ENCODE measurements around the gene SLC9A5. TPM values are rescaled to one million over a fixed set of nuclear protein-coding genes. Genes with fewer than 3 reads are reported as not detected.

SLC9A5 gene
- polyA plus RNA-seq, 1 donor (not counting 4 experiments of a cell fraction or from before 2014, with no cell fraction given), result 0.51 TPM

- H3K27ac ChIP-seq (ENCODE audit: control insufficient read depth, insufficient read depth, low read length), result no peak overlapping the region
- TF ChIP-seq EZH2 (IDR thresholded peaks at IDR 0.05; ENCODE audit: low read length), result no peak
- TF ChIP-seq, protein P1, sequence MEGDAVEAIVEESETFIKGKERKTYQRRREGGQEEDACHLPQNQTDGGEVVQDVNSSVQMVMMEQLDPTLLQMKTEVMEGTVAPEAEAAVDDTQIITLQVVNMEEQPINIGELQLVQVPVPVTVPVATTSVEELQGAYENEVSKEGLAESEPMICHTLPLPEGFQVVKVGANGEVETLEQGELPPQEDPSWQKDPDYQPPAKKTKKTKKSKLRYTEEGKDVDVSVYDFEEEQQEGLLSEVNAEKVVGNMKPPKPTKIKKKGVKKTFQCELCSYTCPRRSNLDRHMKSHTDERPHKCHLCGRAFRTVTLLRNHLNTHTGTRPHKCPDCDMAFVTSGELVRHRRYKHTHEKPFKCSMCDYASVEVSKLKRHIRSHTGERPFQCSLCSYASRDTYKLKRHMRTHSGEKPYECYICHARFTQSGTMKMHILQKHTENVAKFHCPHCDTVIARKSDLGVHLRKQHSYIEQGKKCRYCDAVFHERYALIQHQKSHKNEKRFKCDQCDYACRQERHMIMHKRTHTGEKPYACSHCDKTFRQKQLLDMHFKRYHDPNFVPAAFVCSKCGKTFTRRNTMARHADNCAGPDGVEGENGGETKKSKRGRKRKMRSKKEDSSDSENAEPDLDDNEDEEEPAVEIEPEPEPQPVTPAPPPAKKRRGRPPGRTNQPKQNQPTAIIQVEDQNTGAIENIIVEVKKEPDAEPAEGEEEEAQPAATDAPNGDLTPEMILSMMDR (optimal IDR thresholded peaks at IDR 0.05 in 1 of 3, IDR thresholded peaks at IDR 0.05 in 1 of 3, conservative IDR thresholded peaks at IDR 0.05 in 1 of 3; ENCODE audit: extremely low read depth in 1 of 3, insufficient read depth in 2 of 3, low read length in 3 of 3), result no peak
- no peak overlapping the region for H3K9ac ChIP-seq (ENCODE audit: control insufficient read depth, extremely low read depth, insufficient read depth, low read length)
- H3K9me1 ChIP-seq (ENCODE audit: control insufficient read depth, extremely low read depth, insufficient read depth, low read length), result no peaks in the 10 kb centered on the region
- H3K4me2 ChIP-seq (ENCODE audit: control insufficient read depth, extremely low read depth, insufficient read depth, low read depth, low read length), result no peak overlapping the region
- no peaks in the 10 kb centered on the region for H3K79me2 ChIP-seq (ENCODE audit: control insufficient read depth, insufficient read depth, low read length)
- no peaks in the 10 kb centered on the region for H4K20me1 ChIP-seq (ENCODE audit: control insufficient read depth, extremely low read depth, insufficient read depth, low read length)
- DNase-seq (ENCODE audit: low read depth, low spot score), result no peak
- no peaks in the 10 kb centered on the region for H3K9me3 ChIP-seq (ENCODE audit: control insufficient read depth, low read depth, low read length)
- no peak overlapping the region for H2AFZ ChIP-seq (ENCODE audit: control insufficient read depth, low read length)
- no peak for FAIRE-seq
- no peaks in the 10 kb centered on the region for H3K36me3 ChIP-seq (ENCODE audit: control insufficient read depth in 2 of 2, extremely low read depth in 1 of 2, insufficient read depth in 2 of 2, low read length in 2 of 2)
- H3K27me3 ChIP-seq (ENCODE audit: control insufficient read depth, extremely low read depth, insufficient read depth, low read length), result no peaks in the 10 kb centered on the region
- H3K4me1 ChIP-seq (ENCODE audit: control insufficient read depth, extremely low read depth, insufficient read depth, low read length), result no peaks in the 10 kb centered on the region
- no peak overlapping the region for H3K4me3 ChIP-seq (ENCODE audit: control insufficient read depth in 2 of 3, extremely low read depth in 1 of 3, insufficient read depth in 2 of 3, low read depth in 1 of 3, low read length in 3 of 3)
- dilution Hi-C loops (cut with MboI; ENCODE audit: extremely low pct_ligation_motif_present, low sequenced_read_pairs), result no loop called here
Observed at GRCh38 chr16:67257486-67258160, 8.8 kb downstream of the SLC9A5 start.

DNA sequence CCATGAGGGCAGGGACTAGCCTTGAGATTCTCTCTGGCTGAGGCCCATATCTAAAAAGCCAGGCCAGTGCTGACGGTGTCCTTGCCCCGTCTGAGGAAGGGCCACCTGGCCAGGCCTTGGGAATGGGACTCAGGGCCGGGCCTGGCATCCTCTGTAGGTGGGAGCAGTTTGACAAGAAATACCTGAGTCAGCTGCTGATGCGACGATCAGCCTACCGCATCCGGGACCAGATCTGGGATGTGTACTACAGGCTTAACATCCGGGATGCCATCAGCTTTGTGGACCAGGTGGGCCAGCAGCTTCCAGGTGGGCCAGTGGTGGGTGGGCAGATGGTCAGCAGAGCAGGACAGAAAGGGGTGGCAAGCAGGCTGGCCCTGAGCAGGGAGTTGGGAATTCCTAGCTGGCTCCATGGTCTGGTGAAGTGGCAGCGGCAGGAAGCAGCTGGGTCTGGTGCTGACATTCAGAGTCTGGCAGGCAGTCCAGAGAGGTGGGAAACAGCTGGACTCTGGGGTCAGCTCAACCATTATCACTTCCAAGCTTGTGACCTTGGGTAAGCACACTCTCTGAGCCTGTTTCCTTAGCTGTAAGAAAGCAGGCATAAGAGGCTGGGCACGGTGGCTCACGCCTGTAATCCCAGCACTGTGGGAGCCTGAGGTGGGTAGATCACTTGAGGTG lies 9.5 kb downstream of the SLC9A5 start:
- FAIRE-seq, result no peak
- H3K36me3 ChIP-seq (ENCODE audit: control insufficient read depth in 2 of 2, extremely low read depth in 1 of 2, insufficient read depth in 2 of 2, low read length in 2 of 2), result no peaks in the 10 kb centered on the region
- no peak overlapping the region for H3K4me2 ChIP-seq (ENCODE audit: control insufficient read depth, extremely low read depth, insufficient read depth, low read depth, low read length)
- no peak overlapping the region for H3K9ac ChIP-seq (ENCODE audit: control insufficient read depth, extremely low read depth, insufficient read depth, low read length)
- no peak overlapping the region for H2AFZ ChIP-seq (ENCODE audit: control insufficient read depth, low read length)
- DNase-seq (ENCODE audit: low read depth, low spot score), result no peak
- no peak overlapping the region for H3K27ac ChIP-seq (ENCODE audit: control insufficient read depth, insufficient read depth, low read length)
- H3K9me3 ChIP-seq (ENCODE audit: control insufficient read depth, low read depth, low read length), result no peaks in the 10 kb centered on the region
- H4K20me1 ChIP-seq (ENCODE audit: control insufficient read depth, extremely low read depth, insufficient read depth, low read length), result no peaks in the 10 kb centered on the region
- dilution Hi-C loops (cut with MboI; ENCODE audit: extremely low pct_ligation_motif_present, low sequenced_read_pairs), result no loop called here
- H3K27me3 ChIP-seq (ENCODE audit: control insufficient read depth, extremely low read depth, insufficient read depth, low read length), result no peaks in the 10 kb centered on the region
- H3K79me2 ChIP-seq (ENCODE audit: control insufficient read depth, insufficient read depth, low read length), result no peaks in the 10 kb centered on the region
- H3K4me3 ChIP-seq (ENCODE audit: control insufficient read depth in 2 of 3, extremely low read depth in 1 of 3, insufficient read depth in 2 of 3, low read depth in 1 of 3, low read length in 3 of 3), result no peak overlapping the region
- H3K9me1 ChIP-seq (ENCODE audit: control insufficient read depth, extremely low read depth, insufficient read depth, low read length), result no peaks in the 10 kb centered on the region
- TF ChIP-seq, protein P1 (optimal IDR thresholded peaks at IDR 0.05 in 1 of 3, IDR thresholded peaks at IDR 0.05 in 1 of 3, conservative IDR thresholded peaks at IDR 0.05 in 1 of 3; ENCODE audit: extremely low read depth in 1 of 3, insufficient read depth in 2 of 3, low read length in 3 of 3), result no peak
- no peak for TF ChIP-seq EZH2 (IDR thresholded peaks at IDR 0.05; ENCODE audit: low read length)
- no peaks in the 10 kb centered on the region for H3K4me1 ChIP-seq (ENCODE audit: control insufficient read depth, extremely low read depth, insufficient read depth, low read length)
